GM18951 (cell line): Measurements from ENCODE around the gene FBXO41.

Source experiments
- POLR2A ChIP-seq: IDR thresholded peaks from 4 replicates; pipeline ENCODE4 v1.6.1; 2011; ENCODE audit warnings: mild to moderate bottlenecking; ENCODE audit not compliant: insufficient read length, insufficient read depth; ENCODE audit errors: extremely low read depth
- in situ Hi-C: fragments of 300-500 bp; cut with MboI; formaldehyde crosslinking; loops from one replicate; pipeline ENCODE4 v1.12.0; 2022; ENCODE audit warnings: low sequenced_read_pairs, mixed read lengths, inconsistent platforms; ENCODE audit not compliant: unreplicated experiment

Gene FBXO41

DNA sequence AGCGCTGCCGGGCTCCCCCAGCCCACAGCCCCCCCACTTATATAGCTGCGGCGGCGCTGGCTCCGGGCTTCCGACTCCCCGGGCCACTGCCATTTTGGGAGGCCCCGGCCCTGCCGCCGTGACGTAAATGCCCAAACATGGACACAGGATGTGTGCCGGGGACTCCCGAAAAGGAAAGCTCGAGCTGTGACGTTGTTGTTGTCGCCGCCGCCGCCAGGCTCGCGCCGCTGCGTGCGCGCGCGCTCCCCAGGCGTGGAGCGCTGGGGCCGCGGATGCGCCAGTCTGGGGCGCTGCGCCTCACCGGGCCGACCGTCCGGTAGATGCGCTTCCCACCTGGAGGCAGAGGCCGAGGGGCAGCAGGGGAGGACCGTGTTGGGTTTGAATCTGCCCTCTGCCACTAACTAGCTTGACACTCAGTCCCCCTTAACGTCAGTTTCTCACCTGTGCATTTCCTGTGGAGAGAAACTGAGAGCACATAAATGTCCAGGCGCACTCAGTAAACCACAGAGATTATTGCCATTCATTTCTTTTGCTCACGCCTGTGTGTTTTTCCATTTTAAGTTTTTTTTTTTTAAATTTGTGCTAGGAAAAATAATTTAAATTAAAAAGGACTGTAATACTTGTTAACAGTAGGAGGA, 9.4 kb upstream of the FBXO41 start, which contains the start of gene EGR4:
Gene EGR4, minus strand, starts transcription at position 15 of the 638 bp plus-strand sequence. CDS start 231 bp downstream, outside the sequence.
- TF ChIP-seq POLR2A, result no peak
- in situ Hi-C loops, result no loop called here

DNA sequence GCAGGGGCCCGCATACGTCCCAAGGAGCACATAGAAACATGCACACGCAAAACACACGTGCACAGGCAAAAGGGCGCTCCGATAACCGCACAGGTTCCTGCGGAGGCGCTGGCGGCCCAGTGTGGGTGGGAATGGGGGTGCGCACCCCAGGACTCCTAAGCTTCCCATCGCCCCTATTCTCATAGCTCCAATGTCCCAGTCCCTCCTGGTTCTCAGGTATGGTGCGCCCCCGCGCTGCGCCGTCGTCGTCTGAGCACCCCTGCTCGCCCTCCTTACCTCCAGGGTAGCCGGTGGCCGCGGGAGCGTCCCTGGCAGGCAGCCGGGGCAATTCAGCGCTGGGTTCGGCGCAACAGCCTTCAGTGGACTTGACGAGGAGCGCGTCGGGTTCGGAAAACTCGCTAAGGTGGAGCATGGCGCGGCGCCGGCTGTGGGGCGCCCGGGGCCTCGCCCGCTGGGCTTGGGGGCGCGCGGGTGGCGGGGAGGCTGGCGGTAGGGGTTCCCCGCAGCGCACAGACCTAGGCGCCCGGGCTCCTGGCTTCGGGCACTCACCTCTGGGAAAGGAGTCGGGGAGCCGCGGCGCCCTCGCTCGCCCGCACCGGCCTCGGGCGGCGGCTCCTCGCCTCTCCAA, 8.7 kb upstream of the FBXO41 start:
- in situ Hi-C loops, result no loop called here
- TF ChIP-seq POLR2A, result no peak

DNA sequence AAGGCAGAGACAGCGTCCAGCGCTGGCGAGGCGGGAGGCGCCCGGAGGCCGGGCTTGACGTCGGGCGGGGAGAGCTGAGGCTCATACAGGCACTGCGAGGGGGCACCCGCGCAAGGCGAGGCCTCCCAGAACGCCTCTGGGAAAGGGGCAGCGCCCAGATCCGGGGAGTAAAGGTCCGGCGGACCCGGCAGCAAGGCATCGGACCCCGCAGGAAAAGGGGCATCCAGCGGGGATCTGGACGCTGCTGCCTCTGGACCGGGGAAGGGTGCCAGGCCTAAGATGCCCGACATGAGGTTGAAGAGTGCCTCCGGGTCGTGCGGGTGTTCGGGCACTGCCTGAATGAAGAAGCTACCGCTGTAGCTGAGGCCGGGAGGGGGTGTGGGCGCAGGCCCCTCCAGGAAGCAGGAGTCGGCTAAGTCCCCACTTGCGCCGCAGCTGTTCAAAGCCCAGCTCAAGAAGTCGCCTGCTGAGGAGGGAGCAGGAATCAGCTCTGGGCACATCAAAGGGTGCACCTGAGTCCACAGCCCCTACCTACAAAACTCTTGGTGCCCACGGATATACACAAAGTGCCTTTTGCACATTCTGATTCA, 8.1 kb upstream of the FBXO41 start:
- no peak for TF ChIP-seq POLR2A
- in situ Hi-C loops, result no loop called here

DNA sequence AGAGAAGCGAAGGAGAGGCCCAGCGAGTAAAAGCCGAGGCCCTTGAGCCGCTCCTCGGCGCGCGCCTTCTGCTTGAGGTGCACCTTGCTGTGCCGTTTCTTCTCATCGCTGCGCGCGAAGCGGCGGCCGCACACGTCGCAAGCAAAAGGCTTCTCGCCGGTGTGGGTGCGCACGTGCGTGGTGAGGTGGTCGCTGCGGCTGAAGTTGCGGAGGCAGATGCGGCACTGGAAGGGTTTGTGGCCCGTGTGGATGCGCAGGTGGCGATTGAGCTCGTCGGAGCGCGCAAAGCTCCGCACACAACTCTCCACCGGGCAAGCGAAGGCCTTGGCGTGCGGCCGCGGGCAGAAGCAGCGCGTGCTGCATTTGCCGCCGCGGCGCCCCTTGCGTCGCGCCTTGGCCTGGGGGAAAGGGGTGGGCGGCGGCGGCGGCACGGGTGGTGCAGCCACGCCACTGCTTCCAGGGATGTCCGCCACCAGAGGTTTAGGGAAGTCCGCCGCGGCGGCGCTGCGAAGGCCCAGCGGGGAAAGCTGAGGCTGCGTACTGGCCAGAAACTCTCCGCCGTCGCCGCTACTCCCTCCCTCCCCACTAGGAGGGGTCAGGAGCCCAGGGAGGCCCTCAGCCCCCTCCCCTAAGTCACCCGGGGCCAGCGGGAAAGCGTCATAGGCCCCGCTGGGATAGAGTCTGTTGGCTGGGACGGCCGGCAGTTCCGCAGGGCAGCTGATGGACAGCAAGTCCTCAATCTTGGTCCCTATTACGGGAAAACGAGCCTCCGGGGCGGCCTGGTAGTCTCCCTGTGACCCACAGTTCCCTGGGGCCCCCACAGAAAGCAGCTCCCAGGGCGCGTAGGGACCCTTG, 7.4 kb upstream of the FBXO41 start:
- in situ Hi-C loops, result no loop called here

DNA sequence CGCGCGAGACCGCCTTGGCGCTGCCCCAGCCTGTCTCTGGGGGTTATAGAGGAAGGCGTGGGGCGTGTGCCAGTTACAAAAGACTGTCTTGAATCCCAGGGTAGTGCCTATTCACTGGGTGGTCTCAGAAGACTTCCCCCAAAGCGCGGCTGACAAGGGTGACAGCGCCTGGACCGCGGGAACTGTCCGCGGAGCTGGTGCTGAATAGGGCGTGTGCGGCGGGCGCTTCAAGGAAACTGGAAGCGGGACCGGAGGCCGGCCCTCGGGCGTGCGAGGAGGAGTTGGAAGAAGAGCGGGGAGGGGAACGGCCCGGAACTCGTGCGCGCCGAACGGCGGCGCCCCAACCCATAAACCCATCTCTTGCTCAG, 6.8 kb upstream of the FBXO41 start:
- TF ChIP-seq POLR2A, result no peak
- in situ Hi-C loops, result no loop called here

More for the DNA sequence above, 7.4 kb upstream of the FBXO41 start:
- no peak for TF ChIP-seq POLR2A

DNA sequence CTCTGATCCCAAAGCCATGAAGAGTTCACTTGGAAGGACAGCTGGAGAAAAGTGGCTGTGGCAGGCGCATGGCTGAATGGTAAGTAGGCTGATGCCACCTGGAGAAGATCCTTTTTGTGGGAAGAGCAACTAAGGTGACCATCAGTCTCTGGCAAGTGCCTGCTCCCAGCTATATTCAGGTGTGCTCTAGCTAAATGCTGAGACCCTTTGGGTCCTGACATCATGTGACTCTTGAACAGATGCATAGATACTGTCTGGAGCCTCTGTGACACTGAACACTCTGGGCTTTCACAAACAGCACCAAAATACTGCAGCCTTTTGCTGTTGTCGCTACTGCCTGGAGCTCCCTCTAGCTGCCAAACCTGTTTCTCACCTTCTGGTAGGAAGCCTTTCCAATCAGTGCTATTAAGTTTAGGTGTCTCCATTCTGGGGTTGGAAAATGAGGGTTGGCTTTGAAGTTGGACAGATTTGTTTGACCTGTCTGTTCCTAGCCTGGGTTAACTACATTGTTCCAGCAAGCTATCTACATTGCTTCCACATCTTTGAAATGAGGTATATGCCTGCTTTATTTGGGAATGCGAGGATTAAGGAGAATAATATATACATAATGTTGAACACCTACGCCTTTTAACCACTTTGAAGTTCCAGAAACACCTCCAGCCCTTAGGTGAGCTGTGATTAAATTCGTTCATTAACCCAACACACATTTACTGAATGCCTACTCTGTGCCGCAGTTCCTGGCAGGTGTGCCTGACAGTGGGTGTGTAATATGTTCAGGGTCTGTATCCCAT, 6.0 kb upstream of the FBXO41 start:
- in situ Hi-C loops, result no loop called here
- no peak for TF ChIP-seq POLR2A

DNA sequence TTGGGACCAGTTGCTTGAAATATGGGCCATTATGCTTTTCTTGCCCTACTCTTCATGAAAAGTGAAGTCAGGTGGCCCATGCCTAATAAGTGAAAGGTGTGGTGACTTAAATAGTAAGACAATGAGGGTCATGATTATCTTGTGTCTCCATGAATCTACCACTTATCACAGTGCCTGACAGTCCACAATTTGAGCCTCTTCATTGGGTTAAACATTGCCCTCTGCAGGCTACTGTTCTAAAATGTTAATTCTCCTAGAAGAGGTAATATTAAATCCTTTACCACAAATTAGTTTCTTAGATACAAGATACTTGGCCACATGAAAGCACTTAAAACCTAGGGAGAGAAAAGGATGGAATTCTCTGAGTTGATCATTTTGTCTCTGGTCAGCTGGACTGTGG, 5.0 kb upstream of the FBXO41 start:
- no peak for TF ChIP-seq POLR2A
- in situ Hi-C loops, result no loop called here

DNA sequence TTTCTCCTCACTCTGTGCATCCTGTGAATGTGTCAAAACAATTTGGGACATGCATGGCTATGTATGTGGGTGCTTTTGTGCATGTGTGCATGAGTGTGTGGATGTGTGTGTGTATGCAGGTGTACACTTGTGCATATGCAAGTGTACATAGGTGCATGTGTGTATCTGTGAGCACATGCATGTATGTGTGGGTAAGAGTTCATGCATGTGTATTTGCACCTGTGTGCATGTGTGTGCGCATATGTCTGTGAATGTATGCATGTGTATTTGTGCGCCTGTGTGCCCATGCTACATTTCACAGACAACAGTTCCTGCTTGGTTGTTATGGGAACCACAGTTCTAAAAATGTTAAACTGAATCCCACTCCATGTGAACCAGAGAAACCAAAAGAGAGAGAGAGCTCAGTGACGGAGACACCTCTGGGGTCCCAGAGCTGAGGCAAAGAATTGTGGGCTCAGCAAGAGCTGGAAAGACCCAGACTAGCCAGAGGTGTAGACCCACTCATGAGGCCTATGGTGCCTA, 1.9 kb upstream of the FBXO41 start:
- no peak for TF ChIP-seq POLR2A
- in situ Hi-C loops, result no loop called here

DNA sequence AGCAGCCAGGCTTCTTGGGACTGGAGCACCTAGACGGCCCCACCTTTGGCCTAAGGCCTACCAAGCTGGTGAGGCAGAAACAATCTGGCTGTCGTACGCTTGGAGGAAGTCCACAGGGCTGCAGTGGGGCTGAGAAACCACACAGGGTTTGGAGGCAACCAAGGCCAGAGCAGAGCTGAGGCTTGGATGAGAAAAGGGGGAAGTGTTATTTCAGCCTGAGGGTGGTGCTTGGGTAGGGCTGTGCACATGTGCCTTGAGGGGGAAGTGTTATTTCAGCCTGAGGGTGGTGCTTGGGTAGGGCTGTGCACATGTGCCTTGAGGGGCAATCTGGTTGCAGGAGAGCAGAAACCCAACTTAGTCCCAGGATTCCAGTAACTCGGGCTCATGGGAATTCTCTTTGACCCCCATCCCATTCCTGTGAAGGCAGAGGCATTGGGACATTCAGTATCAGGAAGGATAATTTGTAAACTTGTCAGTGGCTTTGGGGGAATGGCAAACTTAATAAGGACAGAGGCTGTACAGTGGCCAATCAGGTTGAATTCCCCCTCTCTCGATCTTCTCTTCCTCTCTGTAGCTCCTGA, 971 bp upstream of the FBXO41 start:
- in situ Hi-C loops, result no loop called here

DNA sequence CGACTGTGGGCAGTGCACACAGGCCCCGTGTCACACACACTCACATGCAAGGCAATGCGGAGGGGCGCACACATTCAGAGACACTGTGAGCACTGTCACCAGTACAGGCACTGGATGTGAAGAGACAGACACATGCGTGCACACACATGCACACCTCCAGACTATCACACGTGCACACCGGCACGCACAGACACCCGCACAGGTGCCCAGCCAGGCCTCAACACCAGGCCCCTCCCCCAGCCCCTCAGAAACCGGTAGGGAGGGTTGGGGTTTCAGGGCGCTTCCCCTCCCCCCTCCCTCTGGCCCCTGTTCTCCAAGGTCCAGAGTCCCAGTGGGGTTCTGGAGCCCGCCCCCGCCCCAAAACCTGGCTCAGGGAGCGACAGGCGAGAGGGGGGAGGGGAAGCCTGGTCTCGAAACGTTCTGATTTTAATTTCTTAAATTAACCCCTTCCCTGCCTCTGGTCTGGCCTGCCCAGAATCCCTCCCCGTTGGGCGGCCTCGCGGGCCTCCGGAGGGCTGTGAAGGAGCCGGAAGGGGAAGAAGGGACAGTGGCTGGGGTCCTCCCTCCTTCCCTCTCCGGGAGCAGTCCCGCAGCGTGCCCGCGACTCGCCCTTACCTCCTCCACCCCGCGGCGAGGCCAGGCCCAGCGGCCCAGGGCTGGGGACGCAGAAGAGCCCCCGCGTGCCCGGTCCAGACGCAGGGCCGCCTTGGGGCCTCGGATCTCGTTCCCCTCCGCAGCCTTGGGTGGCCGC, 558 bp downstream of the FBXO41 start:
- TF ChIP-seq POLR2A, result no peak
- in situ Hi-C loops, result no loop called here

More for the DNA sequence above, 971 bp upstream of the FBXO41 start:
- no peak for TF ChIP-seq POLR2A

DNA sequence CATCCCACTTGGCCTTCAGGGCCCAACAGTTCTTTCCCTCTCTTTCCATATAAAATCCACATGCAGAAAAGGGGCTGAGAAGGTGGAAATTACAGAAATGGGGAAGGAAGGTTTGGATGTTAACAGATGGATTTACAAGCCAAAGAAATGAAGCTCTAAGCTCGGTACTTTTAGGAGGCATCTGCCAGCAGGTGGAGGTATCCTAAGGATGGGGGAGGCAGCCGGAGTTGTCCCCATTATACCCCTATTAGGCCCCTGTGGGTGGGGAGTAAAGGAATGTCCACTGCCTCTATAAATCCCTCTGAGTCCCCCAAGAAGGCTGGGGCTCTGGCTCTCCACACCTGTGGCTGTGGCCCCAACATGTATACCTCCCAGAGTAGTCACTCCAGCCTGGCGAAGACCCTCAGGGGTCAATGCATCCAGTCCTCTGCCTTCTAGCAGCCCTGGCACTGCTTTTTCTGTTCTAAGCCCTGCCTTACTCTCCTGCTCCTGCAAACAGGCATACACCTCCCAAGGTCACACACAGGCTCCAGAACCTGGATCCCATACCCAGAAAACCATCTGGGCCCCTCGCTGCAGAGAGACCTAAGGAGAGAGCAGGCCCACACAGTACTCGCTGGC, 1.2 kb downstream of the FBXO41 start:
- in situ Hi-C loops, result no loop called here
- TF ChIP-seq POLR2A, result no peak

DNA sequence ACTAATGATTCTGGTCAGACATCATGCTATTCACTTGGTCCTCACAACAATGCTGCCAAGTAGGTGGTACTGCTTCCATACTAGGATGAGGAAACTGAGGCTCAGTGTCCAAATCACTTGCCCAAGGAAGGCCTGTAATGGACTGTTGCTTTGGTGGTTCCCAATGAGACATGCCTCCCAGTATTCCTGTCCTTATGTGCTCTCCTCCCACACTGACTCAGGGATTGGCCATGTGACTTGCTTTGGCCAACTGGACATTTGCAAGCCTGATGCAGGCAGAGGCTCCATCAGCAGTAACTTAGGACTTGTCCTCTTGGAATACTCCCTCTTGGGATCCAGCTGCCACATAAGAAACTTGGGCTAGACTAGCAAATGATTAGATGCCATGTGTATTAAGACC, 3.0 kb downstream of the FBXO41 start:
- TF ChIP-seq POLR2A, result no peak
- in situ Hi-C loops, result no loop called here
